ENCODE data around the gene PAWR. TPM values are rescaled to one million over a fixed set of nuclear protein-coding genes. Genes with fewer than 3 reads are reported as not detected.

The PAWR gene
- total and polyA plus RNA-seq, 2 of the 13 experiments (the other 11 are each of a cell fraction or from before 2014, with no cell fraction given) = 29.1 to 36.1 TPM

- TF ChIP-seq HBP1 (CRISPR knock-in tag; IDR thresholded peaks at IDR 0.05; ENCODE audit: low read depth) (no peak), SIN3B (IDR thresholded peaks at IDR 0.05; ENCODE audit: low read length) (no peak), RARG (CRISPR knock-in tag; IDR thresholded peaks at IDR 0.05; ENCODE audit: low read depth) (no peak), REST (IDR thresholded peaks at IDR 0.05; ENCODE audit: borderline replicate concordance in 1 of 2, low read depth in 1 of 2, low read length in 2 of 2) (no peak), SP2 (CRISPR knock-in tag; IDR thresholded peaks at IDR 0.05) (no peak), HNF4G (IDR thresholded peaks at IDR 0.05; ENCODE audit: borderline replicate concordance, low read depth, low read length) (no peak), HNF4G (CRISPR knock-in tag; IDR thresholded peaks at IDR 0.05; ENCODE audit: borderline replicate concordance, low read depth) (no peak), KDM5A (IDR thresholded peaks at IDR 0.05; ENCODE audit: borderline replicate concordance, low read length) (no peak), KLF6 (CRISPR knock-in tag; IDR thresholded peaks at IDR 0.05) (no peak)
Observed at GRCh38 chr12:79668113-79668512, 22.7 kb downstream of the PAWR start (continued).
